PC-3 (cell line): ENCODE measurements around the gene GPR18. TPM values are rescaled to one million over a fixed set of nuclear protein-coding genes. Genes with fewer than 3 reads are reported as not detected.
A peak's percentile ranks its signal among the peaks of the same experiment; 100 is the strongest.

ENCODE experiments used
- ATAC-seq: fragments of 200-7000 bp; cut with Tn5 transposase; 2 replicates; pipeline ENCODE4 v1.9.1; 2020; ENCODE audit warnings: mild to moderate bottlenecking, moderate library complexity
- Bru-seq: library from RNA; stranded (reverse); fragments of 400-500 nt; gene quantifications from one replicate; lab custom pipeline; 2021; lab: Mats Ljungman, UMichigan
- BruChase-seq, 2 experiments: library from RNA; stranded (reverse); fragments of 400-500 nt; gene quantifications; one replicate each; lab custom pipeline; 2021; lab: Mats Ljungman, UMichigan
- BruUV-seq: library from RNA; stranded (reverse); fragments of 400-500 nt; replicated peaks from 2 replicates; lab custom pipeline; 2021; lab: Mats Ljungman, UMichigan
- CTCF ChIA-PET: fragments of 300-600 bp; sonication (Branson Sonifier 250); formaldehyde crosslinking; loops from one replicate; lab custom pipeline; 2022; ENCODE audit warnings: antibody characterized with exemption; lab: Charles Lee
- POLR2A ChIA-PET: fragments of 300-600 bp; sonication (Branson Sonifier 250); formaldehyde crosslinking; loops from one replicate; lab custom pipeline; 2022; ENCODE audit warnings: antibody characterized with exemption; ENCODE audit not compliant: unreplicated experiment; lab: Charles Lee
- DNase-seq: peaks from one replicate; pipeline ENCODE4 v3.0.0-alpha.2; 2015
- H2AFZ ChIP-seq: fragments of 300-600 bp; sonication (generic); 2 replicates; pipeline ENCODE4 v1.6.0; 2016; ENCODE audit warnings: antibody characterized with exemption, low read length
- H3F3A ChIP-seq: fragments of 300-600 bp; sonication (generic); one replicate; pipeline ENCODE4 v1.6.0; 2017; ENCODE audit warnings: antibody characterized with exemption, low read length, control low read depth, mild to moderate bottlenecking; ENCODE audit not compliant: unreplicated experiment
- H3K27ac ChIP-seq: fragments of 300-600 bp; sonication (generic); 2 replicates; pipeline ENCODE4 v1.5.1; 2016; ENCODE audit warnings: mild to moderate bottlenecking, low read length
- H3K27me3 ChIP-seq: fragments of 300-600 bp; sonication (generic); 2 replicates; pipeline ENCODE4 v1.6.1; 2016; ENCODE audit warnings: low read length, mixed read lengths
- H3K36me3 ChIP-seq: fragments of 300-600 bp; sonication (generic); 2 replicates; pipeline ENCODE4 v1.6.1; 2016; ENCODE audit warnings: low read depth, mixed run types, low read length, mixed read lengths
- H3K4me1 ChIP-seq: fragments of 300-600 bp; sonication (generic); 2 replicates; pipeline ENCODE4 v1.5.1; 2016; ENCODE audit warnings: low read length; ENCODE audit not compliant: insufficient read depth
- H3K4me2 ChIP-seq: fragments of 300-600 bp; sonication (generic); 2 replicates; pipeline ENCODE4 v1.6.0; 2016; ENCODE audit warnings: low read length
- H3K4me3 ChIP-seq: fragments of 300-600 bp; sonication (generic); 2 replicates; pipeline ENCODE4 v1.5.1; 2016; ENCODE audit warnings: mild to moderate bottlenecking, low read length, mixed read lengths
- H3K79me2 ChIP-seq: fragments of 300-600 bp; sonication (generic); 2 replicates; pipeline ENCODE4 v1.6.1; 2017; ENCODE audit warnings: low read length, mixed read lengths
- H3K9ac ChIP-seq: fragments of 300-600 bp; sonication (generic); 2 replicates; pipeline ENCODE4 v1.6.0; 2016; ENCODE audit warnings: mild to moderate bottlenecking, low read length
- H3K9me2 ChIP-seq: fragments of 300-600 bp; sonication (generic); replicated peaks from 2 replicates; pipeline ENCODE4 v1.6.1; 2016; ENCODE audit warnings: mixed run types, low read length, mixed read lengths
- H3K9me3 ChIP-seq: fragments of 300-600 bp; sonication (generic); 2 replicates; pipeline ENCODE4 v1.6.1; 2016; ENCODE audit warnings: low read length, mixed read lengths
- H4K20me1 ChIP-seq: fragments of 300-600 bp; sonication (generic); 2 replicates; pipeline ENCODE4 v1.6.1; 2016; ENCODE audit warnings: low read length, mixed read lengths
- CTCF ChIP-seq: fragments of 300-600 bp; sonication (generic); conservative IDR thresholded peaks from 2 replicates; pipeline ENCODE4 v1.5.1; 2017; ENCODE audit warnings: antibody characterized with exemption, low read depth, mild to moderate bottlenecking, low read length
- EZH2 ChIP-seq: fragments of 300-600 bp; sonication (generic); IDR thresholded peaks from one replicate; pipeline ENCODE4 v1.6.1; 2017; ENCODE audit warnings: antibody characterized with exemption, mild to moderate bottlenecking, low read length; ENCODE audit not compliant: unreplicated experiment
- EZH2phosphoT487 ChIP-seq: fragments of 300-600 bp; sonication (generic); IDR thresholded peaks from 2 replicates; pipeline ENCODE4 v1.6.1; 2018; ENCODE audit warnings: mild to moderate bottlenecking, antibody characterized with exemption, low read length, borderline replicate concordance
- intact Hi-C: fragments of 100-400 bp; cut with micrococcal nuclease; formaldehyde crosslinking; loops from 2 replicates; pipeline ENCODE4 v1.9.0; 2023
- long read RNA-seq: library from polyadenylated mRNA; unstranded; transcript quantifications from one replicate; pipeline ENCODE4 v2.0.0, GENCODE V29; 2021; ENCODE audit not compliant: unreplicated experiment
- total RNA-seq: library from RNA; depleted of rRNA; stranded (reverse); fragments of >200 nt; gene quantifications from 2 replicates; pipeline ENCODE4 v1.2.3, GENCODE V29; 2014; rRNA removed

The GPR18 gene
- total RNA-seq (not detected in 2 replicates), Bru-seq, nascent RNA (percentile 13 among the genes with signal in this experiment), BruChase-seq, experiment 1, labeled RNA remaining after a 6-hour chase (not detected), BruChase-seq, experiment 2, labeled RNA remaining after a 2-hour chase (not detected)
- long read RNA-seq, result 0 reads

GRCh38 chr13:99258210-99258860, at the start of gene GPR18:
Gene GPR18 (minus strand): TSS chr13:99258379. CDS start chr13:99255872, 2,507 bp downstream.
- H3K27me3 ChIP-seq, result no peaks in the 10 kb centered on the region
- no peaks in the 10 kb centered on the region for H3K9me3 ChIP-seq
- no TSS peak for BruUV-seq
- H3K27ac ChIP-seq, result no peak within 1 kb of the TSS
- H4K20me1 ChIP-seq, result no peaks in the 10 kb centered on the region
- H3K4me1 ChIP-seq, result no peaks in the 10 kb centered on the region
- ATAC-seq (no peak), DNase-seq (no peak)
- no peaks in the 10 kb centered on the region for H3K9me2 ChIP-seq
- H3K79me2 ChIP-seq, result no peaks in the 10 kb centered on the region
- POLR2A ChIA-PET, result no interaction called here
- H2AFZ ChIP-seq, result no peak within 1 kb of the TSS
- H3K9ac ChIP-seq, result no peak within 1 kb of the TSS
- CTCF ChIA-PET, result no interaction called here
- TF ChIP-seq EZH2 (no peak), EZH2phosphoT487 (no peak), CTCF (no peak)
- H3F3A ChIP-seq, result no peaks in the 10 kb centered on the region
- H3K4me2 ChIP-seq, result no peak within 1 kb of the TSS
- intact Hi-C loops, result no loop called here
- H3K4me3 ChIP-seq, result no peak within 1 kb of the TSS
- H3K36me3 ChIP-seq, result no peaks in the 10 kb centered on the region; the same call in 1 of the 2 replicates

GRCh38 chr13:99307648-99308339, 49.6 kb upstream of the GPR18 start:
- intact Hi-C loops, result no loop called here
- peaks cover 33% of the 10 kb centered on the region for H3K4me1 ChIP-seq
- peak; percentile 53 for DNase-seq
- no peaks in the 10 kb centered on the region for H3K27me3 ChIP-seq
- H4K20me1 ChIP-seq, result no peaks in the 10 kb centered on the region
- no peak overlapping the region for H3K9ac ChIP-seq
- ATAC-seq, result peak; percentile 64
- no peak overlapping the region for H3K4me3 ChIP-seq
- H3K27ac ChIP-seq, result peak overlapping the region; percentile 36
- no peaks in the 10 kb centered on the region for H3K9me2 ChIP-seq
- no peaks in the 10 kb centered on the region for H3K36me3 ChIP-seq
- no peaks in the 10 kb centered on the region; the same call in 1 of the 2 replicates for H3K79me2 ChIP-seq
- H3F3A ChIP-seq, result no peaks in the 10 kb centered on the region
- TF ChIP-seq CTCF, result no peak
- no TSS peak for BruUV-seq
- no peak overlapping the region for H2AFZ ChIP-seq
- ChIA-PET POLR2A (interaction anchor here (0.6 kb wide), 1 partner anchor 41 kb away, joined by 4 read pairs; no protein-coding TSS in a partner anchor), CTCF (no interaction called here)
- H3K9me3 ChIP-seq, result no peaks in the 10 kb centered on the region
- peak overlapping the region; percentile 14; the same call in 1 of the 2 replicates for H3K4me2 ChIP-seq
